ENCODE data around the gene BHMT.

DNA sequence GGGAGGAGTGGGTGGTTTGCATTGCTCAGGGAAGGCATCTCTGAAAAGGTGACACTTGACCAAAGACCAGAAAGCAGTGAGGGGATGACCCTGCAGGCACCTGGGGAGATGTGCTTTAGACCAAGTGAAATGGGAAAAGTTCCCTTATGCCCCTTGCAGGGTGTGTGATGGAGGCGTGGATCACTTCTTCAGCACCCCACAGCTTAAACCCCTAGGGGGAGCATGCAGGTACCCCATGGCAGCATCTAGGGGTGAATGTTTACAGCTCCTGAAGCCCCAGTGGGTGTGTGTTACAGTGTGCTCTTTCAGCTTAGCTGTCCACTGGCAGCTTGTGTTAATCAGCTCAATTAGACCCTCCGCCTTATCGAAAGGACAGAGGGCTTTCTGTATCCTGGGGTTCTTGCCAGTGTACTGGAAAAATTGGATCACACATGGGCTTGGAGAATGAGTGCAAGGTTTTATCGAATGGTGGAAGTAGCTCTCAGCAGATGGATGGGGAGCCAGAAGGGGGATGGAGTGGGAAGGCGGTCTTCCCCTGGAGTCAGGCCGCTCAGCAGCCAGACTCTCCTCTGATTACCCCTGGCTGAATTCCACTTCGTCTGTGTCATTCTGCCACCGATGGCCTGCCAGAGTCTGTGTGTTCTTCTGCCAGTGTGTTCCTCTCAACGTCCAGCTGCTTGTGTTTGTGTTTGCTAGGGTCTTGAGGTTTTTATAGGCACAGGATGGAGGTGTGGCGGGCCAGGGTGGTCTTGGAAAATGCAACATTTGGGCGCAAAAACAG is 35.8 kb upstream of the BHMT start:
- TF ChIP-seq, protein P1, sequence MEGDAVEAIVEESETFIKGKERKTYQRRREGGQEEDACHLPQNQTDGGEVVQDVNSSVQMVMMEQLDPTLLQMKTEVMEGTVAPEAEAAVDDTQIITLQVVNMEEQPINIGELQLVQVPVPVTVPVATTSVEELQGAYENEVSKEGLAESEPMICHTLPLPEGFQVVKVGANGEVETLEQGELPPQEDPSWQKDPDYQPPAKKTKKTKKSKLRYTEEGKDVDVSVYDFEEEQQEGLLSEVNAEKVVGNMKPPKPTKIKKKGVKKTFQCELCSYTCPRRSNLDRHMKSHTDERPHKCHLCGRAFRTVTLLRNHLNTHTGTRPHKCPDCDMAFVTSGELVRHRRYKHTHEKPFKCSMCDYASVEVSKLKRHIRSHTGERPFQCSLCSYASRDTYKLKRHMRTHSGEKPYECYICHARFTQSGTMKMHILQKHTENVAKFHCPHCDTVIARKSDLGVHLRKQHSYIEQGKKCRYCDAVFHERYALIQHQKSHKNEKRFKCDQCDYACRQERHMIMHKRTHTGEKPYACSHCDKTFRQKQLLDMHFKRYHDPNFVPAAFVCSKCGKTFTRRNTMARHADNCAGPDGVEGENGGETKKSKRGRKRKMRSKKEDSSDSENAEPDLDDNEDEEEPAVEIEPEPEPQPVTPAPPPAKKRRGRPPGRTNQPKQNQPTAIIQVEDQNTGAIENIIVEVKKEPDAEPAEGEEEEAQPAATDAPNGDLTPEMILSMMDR (conservative IDR thresholded peaks at IDR 0.05; ENCODE audit: low read length) = 0 out of 2 replicates have a peak, but pooled peaks have one; percentile 10
- TF ChIP-seq EZH2phosphoT487 (IDR thresholded peaks at IDR 0.05; ENCODE audit: borderline replicate concordance, low read depth, low read length) = no peak
